Central memory CD4-positive, alpha-beta T cell (primary cell): Measurements from ENCODE around the gene CASP8.
"Not testable (repeated sequence)": the region's sequence is repeated elsewhere in the genome, so short reads cannot be mapped to it uniquely, and the experiment has no call there.

Experiments
- DNase-seq: peaks from one replicate; pipeline ENCODE4 v3.0.0; 2022

Gene CASP8

GRCh38 chr2:201270293-201271001 lies 10.1 kb downstream of the CASP8 start:
- DNase-seq = no peak

DNA sequence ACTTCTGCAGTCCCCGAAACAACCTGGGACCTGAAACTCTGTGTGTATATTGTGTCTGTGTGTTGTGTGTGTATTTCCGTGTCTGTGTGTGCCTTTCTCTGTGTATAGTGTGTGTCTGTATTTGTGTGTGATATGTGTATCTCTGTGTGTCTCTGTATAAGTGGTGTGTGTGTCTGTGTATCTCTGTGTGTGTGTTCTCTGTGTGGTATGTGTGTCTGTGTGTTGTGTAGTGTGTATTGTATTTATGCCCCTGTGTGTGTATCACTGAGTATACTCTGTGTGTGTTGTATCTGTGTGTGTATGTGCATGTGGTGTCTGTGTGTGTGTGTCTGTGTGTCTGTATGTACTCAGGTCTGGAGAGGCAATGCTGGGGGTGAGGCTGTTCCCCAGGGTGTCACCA lies 11.6 kb downstream of the CASP8 start:
- no peak for DNase-seq

DNA sequence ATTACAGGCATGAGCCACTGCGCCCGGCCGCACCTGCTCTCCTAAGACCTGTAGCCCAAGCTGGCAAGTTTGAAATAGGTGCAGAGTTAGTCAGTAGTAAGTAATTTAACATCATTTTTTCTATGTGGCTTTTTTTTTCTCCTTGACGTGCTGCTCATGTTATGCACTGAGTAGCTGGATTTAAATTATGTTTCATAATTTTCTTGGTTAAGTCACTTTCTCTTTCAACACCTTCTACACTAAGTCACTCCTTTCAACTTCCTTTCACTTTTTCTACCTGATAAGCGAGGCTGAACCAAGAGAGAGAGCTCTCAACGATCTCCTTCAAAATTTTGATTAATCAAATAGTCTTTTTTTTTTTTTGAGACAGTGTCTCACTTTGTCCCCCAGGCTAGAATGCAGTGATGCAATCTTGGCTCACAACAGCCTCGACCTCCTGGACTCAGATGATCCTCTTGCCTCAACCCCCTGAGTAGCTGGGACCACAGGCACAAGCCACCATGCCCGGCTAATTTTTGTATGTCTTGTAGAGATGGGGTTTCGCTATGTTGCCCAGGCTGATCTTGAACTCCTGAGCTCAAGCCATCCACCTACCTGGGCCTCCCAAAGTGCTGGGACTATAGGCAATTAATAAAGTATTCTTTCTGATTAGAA lies 13.1 kb downstream of the CASP8 start:
- no peak for DNase-seq

DNA sequence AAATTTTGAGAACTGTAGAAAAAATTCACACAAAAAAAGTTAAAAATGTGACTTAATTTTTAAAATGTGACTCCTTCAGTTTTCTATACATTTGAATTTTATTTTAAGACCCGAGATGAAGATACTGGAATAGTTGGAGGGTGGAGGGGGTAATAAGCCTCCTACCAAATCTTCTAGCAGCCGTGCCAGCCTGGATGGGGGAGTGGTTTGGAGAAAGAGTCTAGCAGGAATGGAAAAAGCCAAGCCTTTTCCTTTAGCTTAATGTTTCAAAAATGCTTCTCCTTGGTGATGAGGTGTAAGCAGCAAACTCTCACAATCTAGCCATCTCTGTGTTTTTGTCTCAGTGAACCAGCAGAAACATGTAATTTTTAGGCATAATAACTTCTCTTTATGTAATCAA lies 14.7 kb downstream of the CASP8 start:
- DNase-seq = no peak

DNA sequence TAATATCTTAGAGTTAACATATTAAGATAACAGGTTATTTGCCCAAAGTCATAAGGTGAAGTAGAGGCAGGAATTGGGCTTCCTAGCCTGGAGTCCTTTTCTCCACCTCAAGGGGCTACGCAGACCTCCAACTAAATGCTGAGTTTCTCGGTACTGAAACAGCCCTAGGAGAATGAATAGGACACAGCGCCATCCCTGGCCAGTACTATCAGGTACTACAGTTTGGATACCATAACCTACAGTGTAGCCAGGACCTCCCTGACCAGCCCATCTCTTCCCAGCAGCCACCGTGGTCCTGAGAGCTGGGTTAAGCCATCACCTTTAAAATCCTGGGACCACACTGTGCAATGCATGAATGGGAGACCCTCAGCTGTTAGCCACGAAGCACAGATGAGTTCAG lies 15.7 kb downstream of the CASP8 start:
- DNase-seq = no peak

- DNase-seq = no peak
These were observed 16.2 kb downstream of the CASP8 start for GRCh38 chr2:201276511-201276910.

- no peak for DNase-seq
These were observed 18.7 kb downstream of the CASP8 start for GRCh38 chr2:201279079-201279478.

DNA sequence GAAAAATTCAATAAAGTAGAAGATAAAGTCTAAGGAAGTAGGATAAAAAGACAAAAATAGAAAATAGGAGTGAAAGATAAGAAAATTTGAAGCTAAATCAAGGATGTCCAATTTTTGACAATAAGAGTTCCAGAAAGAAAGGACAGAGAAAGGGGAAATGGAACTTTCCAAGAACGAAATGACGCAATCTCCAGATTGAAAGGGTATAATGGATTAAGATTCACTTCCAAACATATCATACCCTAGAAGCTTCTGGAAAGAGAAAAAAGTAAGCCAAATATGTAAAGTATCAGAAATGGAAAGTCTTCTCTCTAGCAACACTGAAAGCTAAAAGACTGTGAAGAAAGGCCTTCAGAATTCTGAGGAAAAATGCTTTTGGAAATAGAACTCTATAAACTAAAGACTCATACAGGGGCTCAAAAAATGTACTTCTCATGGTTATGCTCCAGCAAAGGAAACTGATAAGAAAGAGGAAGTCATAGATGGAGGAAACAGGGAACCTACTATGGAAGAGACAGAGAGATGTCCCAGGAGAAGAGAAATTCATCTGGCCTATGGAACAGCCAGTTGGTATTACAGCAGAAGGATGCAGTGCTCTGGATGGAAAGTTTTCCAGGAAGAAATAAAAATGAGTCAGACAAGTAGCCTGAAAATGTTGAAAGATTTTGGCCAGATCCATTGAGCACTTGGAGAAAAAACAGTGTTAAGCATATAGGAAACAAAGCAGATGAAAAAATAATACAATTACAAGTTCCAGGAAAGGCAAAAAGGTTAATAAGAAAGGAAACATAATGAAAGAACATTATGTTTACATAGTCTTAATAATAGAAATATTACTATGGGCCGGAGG lies 20.1 kb downstream of the CASP8 start:
- no peak for DNase-seq

- DNase-seq = no peak
These were observed 25.2 kb downstream of the CASP8 start for GRCh38 chr2:201285499-201285898.

DNA sequence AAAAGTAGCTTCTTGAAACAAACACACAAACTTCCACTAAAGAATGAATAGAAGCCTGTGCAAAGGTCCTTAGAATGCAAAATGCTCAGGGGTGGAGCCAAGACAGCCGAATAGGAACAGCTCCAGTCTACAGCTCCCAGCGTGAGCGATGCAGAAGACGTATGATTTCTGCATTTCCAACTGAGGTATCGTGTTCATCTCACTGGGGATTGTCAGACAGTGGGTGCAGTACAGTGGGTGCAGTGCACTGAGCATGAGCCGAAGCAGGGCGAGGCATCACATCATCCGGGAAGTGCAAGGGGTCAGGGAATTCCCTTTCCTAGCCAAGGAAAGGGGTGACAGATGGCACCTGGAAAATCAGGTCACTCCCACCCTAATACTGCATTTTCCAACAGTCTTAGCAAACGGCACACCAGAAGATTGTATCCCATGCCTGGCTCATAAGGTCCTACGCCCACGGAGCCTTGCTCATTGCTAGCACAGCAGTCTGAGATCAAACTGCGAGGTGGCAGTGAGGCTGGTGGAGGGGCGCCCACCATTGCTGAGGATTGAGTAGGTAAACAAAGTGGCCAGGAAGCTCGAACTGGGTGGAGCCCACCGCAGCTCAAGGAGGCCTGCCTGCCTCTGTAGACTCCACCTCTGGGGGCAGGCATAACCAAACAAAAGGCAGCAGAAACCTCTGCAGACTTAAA lies 30.3 kb downstream of the CASP8 start:
- not testable (repeated sequence) for DNase-seq

GRCh38 chr2:201298462-201299052 lies 38.2 kb downstream of the CASP8 start:
- no peak for DNase-seq

DNA sequence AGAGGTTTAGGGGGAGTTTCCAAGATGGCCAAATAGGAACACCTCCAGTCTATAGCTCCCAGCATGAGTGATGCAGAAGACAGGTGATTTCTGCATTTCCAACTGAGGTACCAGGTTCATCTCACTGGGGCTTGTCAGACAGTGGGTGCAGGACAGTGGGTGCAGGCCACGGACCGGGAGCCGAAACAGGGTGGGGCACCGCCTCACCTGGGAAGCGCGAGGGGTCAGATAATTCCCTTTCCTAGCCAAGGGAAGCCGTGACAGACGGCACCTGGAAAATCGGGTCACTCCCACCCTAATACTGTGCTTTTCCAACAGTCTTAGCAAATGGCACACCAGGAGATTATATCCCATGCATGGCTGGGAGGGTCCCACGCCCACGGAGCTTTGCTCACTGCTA lies 39.6 kb downstream of the CASP8 start:
- DNase-seq = not testable (repeated sequence)

DNA sequence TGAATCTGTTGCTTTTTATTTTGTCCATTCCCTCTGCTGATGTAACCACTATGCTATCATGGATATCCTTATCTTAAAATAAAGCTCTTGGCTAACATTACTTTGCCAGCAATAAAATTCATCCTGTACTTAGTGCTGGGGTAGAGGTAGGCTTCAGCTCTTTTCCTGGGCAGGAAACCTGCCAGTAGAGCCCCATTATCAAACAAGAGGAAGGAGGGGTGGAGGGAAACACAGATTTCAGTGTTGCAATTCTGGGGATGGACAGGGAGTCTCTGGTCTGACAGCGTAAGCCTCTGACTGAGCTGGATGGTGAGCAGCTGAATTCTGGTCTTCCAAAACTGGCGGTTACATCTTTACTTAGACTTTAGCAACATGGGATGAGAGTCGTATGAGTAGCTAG lies 47.5 kb downstream of the CASP8 start:
- DNase-seq = no peak

- DNase-seq = no peak
These were observed 48.6 kb downstream of the CASP8 start for GRCh38 chr2:201308914-201309313.

DNA sequence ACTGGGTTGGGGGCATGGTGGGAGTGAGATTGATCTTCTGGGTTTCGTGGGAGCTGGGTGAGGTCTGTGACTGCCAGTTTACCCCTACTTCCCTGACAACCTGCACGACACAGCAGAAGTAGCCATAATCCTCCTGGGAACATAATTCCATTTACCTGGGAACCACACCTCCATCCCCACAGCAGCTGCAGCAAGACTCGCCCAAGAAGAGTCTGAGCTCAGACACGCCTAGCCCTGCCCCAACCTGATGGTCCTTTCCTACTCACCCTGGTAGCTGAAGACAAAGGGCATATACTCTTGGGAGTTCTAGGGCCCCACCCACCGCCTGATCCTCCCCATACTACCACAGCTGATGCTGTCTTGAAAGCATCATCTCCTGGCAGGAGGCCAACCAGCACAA lies 53.0 kb downstream of the CASP8 start:
- no peak for DNase-seq

DNA sequence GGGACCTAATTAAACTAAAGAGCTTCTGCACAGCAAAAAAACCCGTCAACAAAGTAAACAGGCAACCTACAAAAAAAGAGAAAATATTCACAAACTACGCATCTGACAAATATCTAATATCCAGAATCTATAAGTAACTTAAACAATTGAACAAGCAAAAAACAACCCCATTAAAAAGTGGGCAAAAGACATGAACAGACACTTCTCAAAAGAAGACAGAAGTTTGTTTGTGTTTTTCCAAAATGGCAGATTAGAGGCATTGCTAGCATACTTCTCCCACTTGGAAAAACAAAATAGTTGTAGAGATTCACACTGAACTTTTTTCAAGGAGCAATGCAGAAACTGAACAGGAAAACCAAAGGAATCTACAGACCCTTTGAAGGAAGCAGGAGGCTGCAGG lies 59.2 kb downstream of the CASP8 start:
- DNase-seq = no peak

GRCh38 chr2:201320257-201320656 lies 59.9 kb downstream of the CASP8 start:
- no peak for DNase-seq

GRCh38 chr2:201320701-201321100 lies 60.4 kb downstream of the CASP8 start:
- DNase-seq = no peak

- DNase-seq = no peak
These were observed 62.4 kb downstream of the CASP8 start for GRCh38 chr2:201322772-201323171.

DNA sequence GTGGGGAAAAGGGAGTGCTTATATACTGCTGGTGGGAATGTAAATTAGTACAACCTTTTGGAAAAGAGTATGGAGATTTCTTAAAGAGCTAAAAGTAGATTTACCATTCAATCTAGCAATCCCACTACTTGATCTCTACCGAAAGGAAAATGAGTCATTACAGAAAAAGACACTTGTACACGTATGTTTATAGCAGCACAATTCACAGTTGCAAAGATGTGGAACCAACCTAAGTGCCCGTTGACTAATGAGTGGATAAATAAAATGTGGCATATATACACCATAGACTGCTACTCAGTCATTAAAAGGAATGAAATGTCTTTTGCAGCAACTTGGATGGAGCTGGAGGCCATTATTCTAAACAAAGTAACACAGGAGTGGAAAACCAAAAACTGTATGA lies 67.3 kb downstream of the CASP8 start:
- no peak for DNase-seq

DNA sequence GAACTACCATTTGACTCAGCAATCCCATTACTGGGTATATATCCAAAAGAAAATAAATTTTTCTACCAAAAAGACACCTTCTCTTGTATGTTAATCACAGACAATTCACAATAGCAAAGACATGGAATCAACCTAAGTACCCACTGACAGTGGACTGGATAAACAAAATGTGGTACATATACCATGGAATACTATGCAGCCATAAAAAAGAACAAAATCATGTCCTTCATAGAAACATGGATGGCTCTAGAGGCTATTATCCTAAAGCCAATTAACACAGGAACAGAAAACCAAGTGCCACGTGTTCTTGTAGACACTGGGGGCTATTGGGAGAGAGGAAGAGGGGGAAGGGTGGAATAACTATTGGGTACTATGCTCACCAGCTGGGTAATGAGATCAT lies 69.1 kb downstream of the CASP8 start:
- no peak for DNase-seq
